H1 (cell line): Measurements from ENCODE around the gene ENO2. TPM values are rescaled to one million over a fixed set of nuclear protein-coding genes. Genes with fewer than 3 reads are reported as not detected.

Experiments used
- CTCF ChIA-PET: fragments of 300-600 bp; sonication (Branson Sonifier 250); formaldehyde crosslinking; loops from one replicate; lab custom pipeline; 2021; ENCODE audit not compliant: partially characterized antibody; lab: Charles Lee
- POLR2A ChIA-PET: fragments of 300-600 bp; sonication (Branson Sonifier 250); formaldehyde crosslinking; loops from one replicate; lab custom pipeline; 2021; ENCODE audit warnings: inconsistent platforms; ENCODE audit not compliant: partially characterized antibody; lab: Charles Lee
- DNase-seq, 2 experiments: peaks; one replicate each; pipeline versions ENCODE4 v3.0.0 to v3.0.0-alpha.2; 2010 to 2022; ENCODE audit warnings: low spot score in 2 of 2, low read depth in 1 of 2, mixed read lengths in 1 of 2
- FAIRE-seq: peaks from 2 replicates; lab custom pipeline; 2011; peaks lifted over from hg19 to GRCh38; lab: Jason Lieb, UNC
- H2AFZ ChIP-seq: 2 replicates; pipeline ENCODE4 v1.8.1; 2012; ENCODE audit warnings: low read length, inconsistent platforms
- H2AK5ac ChIP-seq: 2 replicates; pipeline ENCODE4 v1.6.1; 2013; ENCODE audit warnings: low read depth, low read length
- H2BK120ac ChIP-seq: replicated peaks from 2 replicates; pipeline ENCODE3; 2013; ENCODE audit warnings: low read depth, low read length, inconsistent platforms
- H2BK12ac ChIP-seq: 2 replicates; pipeline ENCODE4 v1.6.1; 2013; ENCODE audit warnings: low read depth, low read length
- H2BK15ac ChIP-seq: 2 replicates; pipeline ENCODE4 v1.6.1; 2013; ENCODE audit warnings: low read length
- H2BK20ac ChIP-seq: 2 replicates; pipeline ENCODE4 v1.6.1; 2013; ENCODE audit warnings: low read length
- H2BK5ac ChIP-seq: 2 replicates; pipeline ENCODE4 v1.6.1; 2013; ENCODE audit warnings: low read depth, low read length
- H3K14ac ChIP-seq: 2 replicates; pipeline ENCODE4 v1.6.1; 2013; ENCODE audit warnings: inconsistent platforms; ENCODE audit not compliant: insufficient read length
- H3K18ac ChIP-seq: 2 replicates; pipeline ENCODE4 v1.6.1; 2013; ENCODE audit warnings: low read length; ENCODE audit errors: extremely low read depth
- H3K23ac ChIP-seq: 2 replicates; pipeline ENCODE4 v1.6.1; 2013; ENCODE audit warnings: inconsistent platforms; ENCODE audit not compliant: insufficient read length
- H3K23me2 ChIP-seq: 2 replicates; pipeline ENCODE4 v1.6.1; 2013; ENCODE audit warnings: low read depth, low read length
- H3K27ac ChIP-seq: 2 replicates; pipeline ENCODE4 v1.6.1; 2011; ENCODE audit warnings: low read depth, low read length, inconsistent platforms
- H3K27me3 ChIP-seq, 4 experiments: replicated peaks in 1 of 4; 1 replicate in 1 of 4; 2 replicates in 3 of 4; pipeline versions ENCODE4 v1.6.1 to v1.8.1; 2011 to 2013; ENCODE audit warnings: low read length in 3 of 4, mild to moderate bottlenecking in 3 of 4, inconsistent platforms in 2 of 4, mixed read lengths in 2 of 4, moderate library complexity in 1 of 4; ENCODE audit not compliant: control insufficient read depth in 3 of 4, insufficient read depth in 3 of 4; ENCODE audit errors: extremely low read depth in 1 of 4
- H3K36me3 ChIP-seq, 4 experiments: 2 replicates each; pipeline versions ENCODE4 v1.6.1 to v1.8.1; 2011 to 2013; ENCODE audit warnings: mild to moderate bottlenecking in 4 of 4, low read length in 3 of 4, moderate library complexity in 2 of 4, control low read depth in 1 of 4, inconsistent platforms in 1 of 4; ENCODE audit not compliant: insufficient read depth in 4 of 4, control insufficient read depth in 2 of 4
- H3K4ac ChIP-seq: replicated peaks from 2 replicates; pipeline ENCODE3; 2013; ENCODE audit warnings: low read length, low read depth, mixed read lengths, inconsistent platforms; ENCODE audit not compliant: insufficient read length
- H3K4me1 ChIP-seq, 4 experiments: replicated peaks in 1 of 4; 1 replicate in 1 of 4; 2 replicates in 3 of 4; pipeline versions ENCODE4 v1.6.1 to v1.8.1; 2011 to 2013; ENCODE audit warnings: low read length in 3 of 4, inconsistent platforms in 2 of 4, mixed read lengths in 1 of 4; ENCODE audit not compliant: insufficient read depth in 4 of 4, control insufficient read depth in 3 of 4
- H3K4me2 ChIP-seq, 2 experiments: 2 replicates each; pipeline versions ENCODE4 v1.6.1 to v1.8.1; 2011 to 2013; ENCODE audit warnings: low read depth in 2 of 2, low read length in 2 of 2, control low read depth in 1 of 2, inconsistent platforms in 1 of 2, mild to moderate bottlenecking in 1 of 2; ENCODE audit not compliant: insufficient read depth in 1 of 2
- H3K4me3 ChIP-seq, 4 experiments: fragments of 200-600, 300-600 bp in 1 of 4; sonication (generic), shearing (Covaris generic), sonication (Bioruptor Twin) in 1 of 4; 2 replicates each; pipeline versions ENCODE4 v1.5.1 to v1.8.1; 2011 to 2016; ENCODE audit warnings: low read length in 4 of 4, low read depth in 3 of 4, control low read depth in 2 of 4, inconsistent platforms in 2 of 4, mild to moderate bottlenecking in 2 of 4, mixed read lengths in 1 of 4, moderate library complexity in 1 of 4; ENCODE audit not compliant: insufficient read depth in 2 of 4; ENCODE audit errors: extremely low read depth in 1 of 4
- H3K56ac ChIP-seq: replicated peaks from 2 replicates; pipeline ENCODE3; 2013; ENCODE audit warnings: low read depth, mild to moderate bottlenecking, mixed read lengths, low read length, inconsistent platforms; ENCODE audit not compliant: insufficient read length
- H3K79me1 ChIP-seq: 2 replicates; pipeline ENCODE4 v1.6.1; 2013; ENCODE audit warnings: low read depth, low read length, control low read depth
- H3K79me2 ChIP-seq, 2 experiments: 2 replicates each; pipeline versions ENCODE4 v1.6.1 to v1.8.1; 2012 to 2013; ENCODE audit warnings: low read length in 2 of 2, mild to moderate bottlenecking in 2 of 2, inconsistent platforms in 1 of 2; ENCODE audit not compliant: insufficient read depth in 2 of 2, control insufficient read depth in 1 of 2
- H3K9ac ChIP-seq, 4 experiments: replicated peaks in 1 of 4; 1 replicate in 1 of 4; 2 replicates in 3 of 4; pipeline versions ENCODE4 v1.6.1 to v1.8.1; 2011 to 2013; ENCODE audit warnings: low read depth in 3 of 4, low read length in 3 of 4, control low read depth in 2 of 4, mild to moderate bottlenecking in 2 of 4, moderate library complexity in 2 of 4, inconsistent platforms in 1 of 4; ENCODE audit errors: extremely low read depth in 1 of 4
- H3K9me3 ChIP-seq, 2 experiments: 2 replicates each; pipeline versions ENCODE4 v1.6.1 to v1.8.1; 2012 to 2013; ENCODE audit warnings: mild to moderate bottlenecking in 2 of 2, moderate library complexity in 2 of 2, control low read depth in 1 of 2, inconsistent platforms in 1 of 2, low read depth in 1 of 2, low read length in 1 of 2, mixed read lengths in 1 of 2; ENCODE audit not compliant: insufficient read depth in 2 of 2
- H4K20me1 ChIP-seq, 2 experiments: replicated peaks in 1 of 2; 2 replicates each; pipeline versions ENCODE3 to v1.8.1; 2011 to 2013; ENCODE audit warnings: inconsistent platforms in 2 of 2, low read length in 2 of 2, mild to moderate bottlenecking in 1 of 2; ENCODE audit not compliant: insufficient read depth in 2 of 2, control insufficient read depth in 1 of 2
- H4K5ac ChIP-seq: 2 replicates; pipeline ENCODE4 v1.6.1; 2013; ENCODE audit warnings: low read length, low read depth, mixed read lengths, inconsistent platforms; ENCODE audit not compliant: insufficient read length
- H4K8ac ChIP-seq: 2 replicates; pipeline ENCODE4 v1.8.0; 2013; ENCODE audit warnings: mild to moderate bottlenecking, moderate library complexity, low read length, inconsistent platforms; ENCODE audit not compliant: insufficient read depth; ENCODE audit errors: extremely low read depth
- H4K91ac ChIP-seq: replicated peaks from 2 replicates; pipeline ENCODE3; 2013; ENCODE audit warnings: low read length, mixed read lengths, inconsistent platforms; ENCODE audit not compliant: insufficient read length
- EP300 ChIP-seq, 2 experiments: IDR thresholded peaks; 1 replicate in 1 of 2; 2 replicates in 1 of 2; pipeline ENCODE4 v1.6.1; 2011 to 2012; ENCODE audit warnings: low read depth in 2 of 2, low read length in 2 of 2, mild to moderate bottlenecking in 2 of 2, borderline replicate concordance in 1 of 2, inconsistent platforms in 1 of 2, moderate library complexity in 1 of 2
- TAF1 ChIP-seq: IDR thresholded peaks from 2 replicates; pipeline ENCODE4 v1.6.1; 2011; ENCODE audit warnings: mild to moderate bottlenecking, low read depth, low read length
- YY1 ChIP-seq: IDR thresholded peaks from 2 replicates; pipeline ENCODE4 v1.6.1; 2011; ENCODE audit warnings: low read depth, mild to moderate bottlenecking, low read length
- WGBS, 2 experiments: shearing (Covaris generic) in 1 of 2; methylation state at CpG; one replicate each; pipeline versions ENCODE4 v1.1.6 to v1.1.7; 2013 to 2015; ENCODE audit warnings: low lambda C conversion rate in 2 of 2, mixed read lengths in 2 of 2, inconsistent platforms in 1 of 2, low coverage in 1 of 2, missing lambda C conversion rate in 1 of 2; ENCODE audit not compliant: insufficient replicate concordance in 2 of 2, insufficient coverage in 1 of 2, insufficient read length in 1 of 2; ENCODE audit errors: extremely low coverage in 1 of 2, missing lambda C conversion rate in 1 of 2; 5-methylcytosine and 5-hydroxymethylcytosine counted together
- polyA plus RNA-seq, 7 experiments: library from polyadenylated mRNA; depleted of rRNA in 3 of 7; stranded (reverse) in 5 of 7; unstranded in 2 of 7; fragments of >200 nt in 5 of 7; fragments of 200-250 nt in 2 of 7; gene quantifications; 1 replicate in 5 of 7; 2 replicates in 1 of 7; 4 replicates in 1 of 7; pipeline versions ENCODE4 v1.2.1 to v1.2.3, GENCODE V29; 2011 to 2013; ENCODE audit warnings: missing spikeins in 2 of 7, mixed read lengths in 2 of 7
- total RNA-seq: library from RNA; stranded (reverse); fragmentation: NEBNext Ultra II Directional; extraction: Animal tissue kit (Norgen Biotek cat#: 25700); gene quantifications from 2 replicates; pipeline ENCODE4 v1.2.1, GENCODE V29; 2021

The ENO2 gene
- total and polyA plus RNA-seq, 2 of the 8 experiments (the other 6 are each of a cell fraction or from before 2014, with no cell fraction given), result 92.4 to 102 TPM

GRCh38 chr12:6963791-6964413 lies 49.5 kb downstream of the ENO2 start:
- H3K4me3 ChIP-seq, result peak overlapping the region; percentile 68 to 90 (median 82)
- H3K4me1 ChIP-seq, result peaks cover 12 to 44% (median 31%) of the 10 kb centered on the region in 4 experiments
- H3K4me2 ChIP-seq, result peak overlapping the region; percentile 66 to 93

More at GRCh38 chr12:6963791-6964413, 49.5 kb downstream of the ENO2 start:
- Histone ChIP-seq H4K5ac (peak overlapping the region; percentile 34), H2AK5ac (peak overlapping the region; percentile 89), H3K9me3 (no peaks in the 10 kb centered on the region), H2BK15ac (peak overlapping the region; percentile 29; the same call in 1 of the 2 replicates), H3K27ac (peak overlapping the region; percentile 82), H3K79me2 (peaks cover 2 to 25% of the 10 kb centered on the region in 2 experiments; a peak in 3 of 4 replicates), H2BK12ac (peak overlapping the region; percentile 68), H3K23ac (no peak overlapping the region), H4K20me1 (peaks cover 2 to 4% of the 10 kb centered on the region in 2 experiments), H3K14ac (no peak overlapping the region), H3K36me3 (peaks cover 28 to 40% (median 29%) of the 10 kb centered on the region in 4 experiments), H4K8ac (peak overlapping the region; percentile 90; the same call in 1 of the 2 replicates), H4K91ac (peak overlapping the region; percentile 63), H3K9ac (peak overlapping the region; percentile 24 to 79 (median 40); a peak in 6 of 7 replicates), H3K23me2 (peaks cover 16% of the 10 kb centered on the region; the same call in 1 of the 2 replicates), H3K56ac (peak overlapping the region; percentile 33), H3K27me3 (no peaks in the 10 kb centered on the region), H3K4ac (peak overlapping the region; percentile 64), H3K79me1 (no peaks in the 10 kb centered on the region; the same call in 1 of the 2 replicates), H2BK120ac (no peak overlapping the region), H3K18ac (peak overlapping the region; percentile 92), H2AFZ (no peak overlapping the region), H2BK5ac (peak overlapping the region; percentile 94), H2BK20ac (peak overlapping the region; percentile 77; the same call in 1 of the 2 replicates)
- DNase-seq (no peak), FAIRE-seq (no peak)
- CTCF ChIA-PET, result interaction anchor here (0.6 to 12.2 kb wide), 32 partner anchors 10 to 944 kb away, joined by 3 to 277 read pairs (median 3); partner anchors contain the start of genes C12orf57, C1R, C1RL and PTPN6
- 63% methylated on average over 12 of the region's 17 CpGs; no CpG with 5 or more reads in 1 of the 2 experiments for WGBS, 2 experiments
- TF ChIP-seq EP300 (IDR thresholded peaks at IDR 0.05; ENCODE audit: borderline replicate concordance in 1 of 2, low read depth in 2 of 2, low read length in 2 of 2), result no peak
- TF ChIP-seq TAF1, result 0 out of 2 replicates have a peak, but pooled peaks have one; percentile 24
- peak; percentile 89 for TF ChIP-seq YY1
- POLR2A ChIA-PET, result interaction anchor here (0.5 to 44.0 kb wide), 13 partner anchors 5 to 199 kb away, joined by 3 to 1596 read pairs (median 7); partner anchors contain the start of genes ATN1, C12orf57, C1RL and CDCA3
